Central memory CD8-positive, alpha-beta T cell (primary cell): ENCODE measurements around the gene ARTN.
A peak's percentile ranks its signal among the peaks of the same experiment; 100 is the strongest.

Experiments used
- ATAC-seq: fragments of 150-1000 bp; cut with Tn5 transposase; replicated peaks from 2 replicates; pipeline ENCODE4 v1.10.0; 2022; ENCODE audit warnings: mild to moderate bottlenecking, moderate FRiP score, moderate number of reproducible peaks; ENCODE audit not compliant: poor library complexity, severe bottlenecking; ENCODE audit errors: extremely low read depth
- DNase-seq, 2 donors: peaks; one replicate each; pipeline ENCODE4 v3.0.0; 2021; ENCODE audit warnings: low spot score in 2 of 2
- H3K27ac Mint-ChIP-seq: one replicate; pipeline ENCODE4 v1.8.0; 2022; ENCODE audit warnings: low read depth, mild to moderate bottlenecking, moderate library complexity, mixed read lengths
- H3K27me3 Mint-ChIP-seq: one replicate; pipeline ENCODE4 v1.8.0; 2022; ENCODE audit warnings: mixed read lengths
- H3K36me3 Mint-ChIP-seq: one replicate; pipeline ENCODE4 v1.8.0; 2022; ENCODE audit warnings: mild to moderate bottlenecking, moderate library complexity, mixed read lengths; ENCODE audit not compliant: insufficient read depth
- H3K4me1 Mint-ChIP-seq: one replicate; pipeline ENCODE4 v1.8.0; 2022; ENCODE audit warnings: mixed read lengths
- H3K4me3 Mint-ChIP-seq: one replicate; pipeline ENCODE4 v1.8.0; 2022; ENCODE audit warnings: mild to moderate bottlenecking, moderate library complexity, mixed read lengths
- H3K9me3 Mint-ChIP-seq: one replicate; pipeline ENCODE4 v1.8.0; 2022; ENCODE audit warnings: mixed read lengths

Gene ARTN

DNA sequence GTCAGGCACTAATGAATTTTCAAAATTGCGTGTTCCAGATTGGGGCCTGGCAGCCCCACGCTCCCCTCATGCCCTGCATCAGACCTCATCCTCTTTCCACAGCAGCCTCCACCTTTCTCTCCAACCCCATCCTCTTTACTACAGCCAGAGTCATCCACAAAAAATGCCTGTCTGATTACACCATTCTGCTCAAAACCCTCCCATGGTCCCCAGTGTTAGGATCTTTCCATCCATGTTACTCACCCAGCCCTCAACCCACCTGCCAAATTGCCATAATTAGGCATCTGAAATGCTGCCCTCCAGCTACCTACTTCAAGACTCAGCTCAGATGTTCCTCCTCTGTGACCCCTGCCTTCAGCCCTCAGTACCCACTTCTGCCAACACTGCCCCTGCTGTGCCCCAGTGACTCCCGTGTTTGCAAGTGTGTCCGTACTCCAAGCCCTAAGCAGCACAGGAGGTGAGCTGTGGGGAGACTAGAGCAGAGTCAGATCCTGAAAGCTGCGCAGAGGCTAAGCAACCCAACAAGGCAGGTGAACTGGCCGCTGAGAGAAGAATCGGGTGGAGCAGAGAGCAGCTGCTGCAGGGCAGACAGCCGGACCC is 715 bp upstream of the ARTN start:
- ATAC-seq, result no peak
- H3K4me3 Mint-ChIP-seq, result no peak overlapping the region
- no peak for DNase-seq
- no peaks in the 10 kb centered on the region for H3K9me3 Mint-ChIP-seq
- peaks cover 25% of the 10 kb centered on the region for H3K27me3 Mint-ChIP-seq
- H3K27ac Mint-ChIP-seq, result no peak overlapping the region
- H3K4me1 Mint-ChIP-seq, result peaks cover 6% of the 10 kb centered on the region
- no peaks in the 10 kb centered on the region for H3K36me3 Mint-ChIP-seq

DNA sequence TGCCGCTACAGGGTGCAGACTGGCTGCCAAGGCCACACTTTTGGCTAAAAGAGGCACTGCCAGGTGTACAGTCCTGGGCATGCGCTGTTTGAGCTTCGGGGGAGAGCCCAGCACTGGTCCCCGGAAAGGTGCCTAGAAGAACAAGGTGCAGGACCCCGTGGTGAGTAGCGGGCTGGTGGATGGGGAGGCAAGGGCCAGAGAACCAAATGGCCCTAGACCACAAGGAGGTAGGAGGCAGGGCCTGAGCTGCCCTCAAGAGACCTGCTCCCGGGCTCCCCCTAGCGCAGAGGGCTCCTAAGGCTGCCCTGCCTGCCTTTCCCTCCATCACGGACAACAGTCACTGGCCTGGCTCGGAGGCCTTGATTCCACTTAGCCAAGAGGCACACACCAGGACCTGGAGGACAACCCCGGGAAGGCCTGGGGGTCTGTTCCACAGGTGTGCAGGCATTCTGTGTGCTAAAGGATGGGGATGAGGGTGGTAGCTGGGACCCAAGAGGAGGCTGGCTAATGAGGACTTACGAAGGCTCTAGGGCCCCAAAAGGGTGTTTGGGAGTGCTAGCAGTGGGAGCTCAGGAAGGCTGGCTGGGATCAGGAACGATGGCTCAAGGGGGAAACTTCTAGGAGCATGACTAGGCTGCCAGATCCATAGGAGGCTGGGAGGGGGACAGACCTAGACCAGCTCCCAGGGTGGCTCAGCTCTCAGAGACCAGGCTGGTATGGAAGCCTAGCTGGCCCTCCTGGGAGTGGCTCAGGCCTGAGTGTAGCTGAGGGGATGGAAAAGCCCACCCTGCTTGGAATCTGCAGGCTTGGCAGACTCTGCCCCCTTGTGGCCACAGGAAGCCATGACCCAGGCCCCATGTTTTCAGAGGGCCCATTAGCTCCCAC is 742 bp downstream of the ARTN start:
- Mint-ChIP-seq H3K36me3 (no peaks in the 10 kb centered on the region), H3K9me3 (no peaks in the 10 kb centered on the region), H3K27me3 (peaks cover 25% of the 10 kb centered on the region), H3K4me3 (no peak overlapping the region), H3K27ac (no peak overlapping the region), H3K4me1 (peaks cover 6% of the 10 kb centered on the region)
- ATAC-seq (no peak), DNase-seq (peak; percentile 24 to 35)

- Mint-ChIP-seq H3K4me3 (no peak overlapping the region), H3K4me1 (peaks cover 6% of the 10 kb centered on the region)
Observed at GRCh38 chr1:43934986-43935324, 1.4 kb downstream of the ARTN start.

GRCh38 chr1:43935711-43936427 is 2.3 kb downstream of the ARTN start:
- Mint-ChIP-seq H3K27me3 (peaks cover 25% of the 10 kb centered on the region), H3K36me3 (peaks cover 2% of the 10 kb centered on the region), H3K4me1 (peaks cover 6% of the 10 kb centered on the region), H3K9me3 (no peaks in the 10 kb centered on the region), H3K27ac (no peak overlapping the region), H3K4me3 (peak overlapping the region; percentile 36)
- DNase-seq (no peak), ATAC-seq (no peak)

More at GRCh38 chr1:43934986-43935324, 1.4 kb downstream of the ARTN start:
- no peaks in the 10 kb centered on the region for H3K9me3 Mint-ChIP-seq
- ATAC-seq (no peak), DNase-seq (no peak)
- no peak overlapping the region for H3K27ac Mint-ChIP-seq
- H3K27me3 Mint-ChIP-seq, result peaks cover 25% of the 10 kb centered on the region
- no peaks in the 10 kb centered on the region for H3K36me3 Mint-ChIP-seq

GRCh38 chr1:43936431-43937151 is 3.0 kb downstream of the ARTN start:
- peaks cover 6% of the 10 kb centered on the region for H3K4me1 Mint-ChIP-seq
- peaks cover 25% of the 10 kb centered on the region for H3K27me3 Mint-ChIP-seq
- no peak for ATAC-seq
- H3K36me3 Mint-ChIP-seq, result peaks cover 2% of the 10 kb centered on the region
- DNase-seq, result no peak
- H3K9me3 Mint-ChIP-seq, result no peaks in the 10 kb centered on the region
- no peak overlapping the region for H3K27ac Mint-ChIP-seq
- peak overlapping the region; percentile 58 for H3K4me3 Mint-ChIP-seq

DNA sequence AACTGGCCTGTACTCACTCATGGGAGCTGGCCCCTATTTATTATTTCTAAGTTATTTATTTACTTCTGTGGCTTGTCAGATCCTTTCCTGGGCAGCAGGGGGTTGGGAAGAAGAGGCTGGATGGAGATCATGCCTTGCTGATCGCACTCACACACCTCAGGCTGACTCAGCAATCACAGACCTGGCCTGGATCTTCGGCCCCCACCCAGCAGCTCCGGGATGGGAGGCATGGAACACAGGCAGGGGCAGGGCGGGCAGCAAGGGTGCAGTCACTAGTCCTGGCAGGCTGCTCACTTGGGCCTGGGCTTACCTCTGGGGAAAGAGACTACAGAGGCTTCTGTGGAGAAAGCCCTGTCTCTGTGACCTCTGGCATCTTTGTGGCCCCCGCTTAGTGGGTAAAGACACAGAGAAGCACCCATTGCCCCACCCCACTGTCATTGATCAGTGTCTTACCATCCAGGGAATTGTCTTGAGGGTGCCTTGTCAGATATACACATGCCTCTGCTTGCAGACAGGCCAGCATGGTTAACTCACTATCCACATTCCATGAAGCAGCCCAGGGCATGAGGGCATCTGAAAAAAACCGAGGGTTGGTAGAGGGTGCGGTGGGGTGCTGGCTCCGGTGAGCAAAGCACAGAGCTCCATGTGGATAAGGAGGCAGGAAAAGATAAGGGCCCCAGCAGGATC is 3.7 kb downstream of the ARTN start:
- Mint-ChIP-seq H3K36me3 (peaks cover 2% of the 10 kb centered on the region), H3K27ac (peak overlapping the region; percentile 35), H3K4me3 (no peak overlapping the region), H3K27me3 (peaks cover 25% of the 10 kb centered on the region), H3K9me3 (no peaks in the 10 kb centered on the region), H3K4me1 (peaks cover 6% of the 10 kb centered on the region)
- DNase-seq (no peak), ATAC-seq (no peak)

GRCh38 chr1:43938383-43938782 is 4.8 kb downstream of the ARTN start:
- H3K9me3 Mint-ChIP-seq, result no peaks in the 10 kb centered on the region
- no peak for ATAC-seq

GRCh38 chr1:43938892-43939587 is 5.4 kb downstream of the ARTN start:
- Mint-ChIP-seq H3K36me3 (peaks cover 4% of the 10 kb centered on the region), H3K9me3 (no peaks in the 10 kb centered on the region), H3K4me1 (peaks cover 9% of the 10 kb centered on the region), H3K4me3 (no peak overlapping the region), H3K27me3 (peaks cover 19% of the 10 kb centered on the region), H3K27ac (peak overlapping the region; percentile 18)
- DNase-seq (no peak), ATAC-seq (no peak)

More at GRCh38 chr1:43938383-43938782, 4.8 kb downstream of the ARTN start:
- H3K27ac Mint-ChIP-seq, result no peak overlapping the region
- H3K4me1 Mint-ChIP-seq, result peaks cover 12% of the 10 kb centered on the region
- no peak for DNase-seq
- peaks cover 25% of the 10 kb centered on the region for H3K27me3 Mint-ChIP-seq
- no peak overlapping the region for H3K4me3 Mint-ChIP-seq
- peaks cover 4% of the 10 kb centered on the region for H3K36me3 Mint-ChIP-seq

- peaks cover 27% of the 10 kb centered on the region for H3K4me1 Mint-ChIP-seq
- H3K9me3 Mint-ChIP-seq, result no peaks in the 10 kb centered on the region
- H3K4me3 Mint-ChIP-seq, result no peak overlapping the region
- no peak for DNase-seq
- peaks cover 8% of the 10 kb centered on the region for H3K36me3 Mint-ChIP-seq
- no peak overlapping the region for H3K27ac Mint-ChIP-seq
- no peak for ATAC-seq
- no peaks in the 10 kb centered on the region for H3K27me3 Mint-ChIP-seq
Observed at GRCh38 chr1:43942411-43942810, 8.8 kb downstream of the ARTN start.

- Mint-ChIP-seq H3K4me1 (peaks cover 41% of the 10 kb centered on the region), H3K27ac (peak overlapping the region; percentile 92), H3K9me3 (no peaks in the 10 kb centered on the region), H3K27me3 (no peaks in the 10 kb centered on the region), H3K36me3 (peaks cover 8% of the 10 kb centered on the region), H3K4me3 (peak overlapping the region; percentile 2)
- ATAC-seq, result no peak
- DNase-seq, result no peak
Observed at GRCh38 chr1:43944860-43945259, 11.3 kb downstream of the ARTN start.

- peak overlapping the region; percentile 97 for H3K4me3 Mint-ChIP-seq
- H3K9me3 Mint-ChIP-seq, result no peaks in the 10 kb centered on the region
- peaks cover 9% of the 10 kb centered on the region for H3K36me3 Mint-ChIP-seq
- no peaks in the 10 kb centered on the region for H3K27me3 Mint-ChIP-seq
- H3K27ac Mint-ChIP-seq, result peak overlapping the region; percentile 92
- DNase-seq (no peak), ATAC-seq (no peak)
- peaks cover 49% of the 10 kb centered on the region for H3K4me1 Mint-ChIP-seq
Observed at GRCh38 chr1:43945674-43946235, 12.2 kb downstream of the ARTN start.
